ENCODE measurements around the gene AGXT.

DNA sequence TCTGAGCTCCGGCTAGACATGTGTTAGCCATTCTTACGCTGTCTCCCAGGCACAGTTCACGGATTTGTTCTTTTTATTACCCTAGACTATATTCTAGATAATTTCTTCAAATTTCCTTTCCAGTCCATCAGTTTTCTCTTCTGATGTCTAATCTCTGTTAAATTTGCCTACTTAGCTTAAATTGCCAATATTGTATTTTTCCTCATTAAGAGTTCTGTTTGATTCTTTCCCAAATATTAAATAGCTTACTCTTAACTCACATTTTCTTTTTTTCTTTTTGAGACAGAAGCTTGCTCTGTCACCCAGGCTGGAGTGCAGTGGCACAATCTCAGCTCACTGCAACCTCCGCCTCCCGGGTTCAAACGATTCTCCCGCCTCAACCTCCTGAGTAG lies 58.8 kb downstream of the AGXT start:
- TF ChIP-seq, protein P1, sequence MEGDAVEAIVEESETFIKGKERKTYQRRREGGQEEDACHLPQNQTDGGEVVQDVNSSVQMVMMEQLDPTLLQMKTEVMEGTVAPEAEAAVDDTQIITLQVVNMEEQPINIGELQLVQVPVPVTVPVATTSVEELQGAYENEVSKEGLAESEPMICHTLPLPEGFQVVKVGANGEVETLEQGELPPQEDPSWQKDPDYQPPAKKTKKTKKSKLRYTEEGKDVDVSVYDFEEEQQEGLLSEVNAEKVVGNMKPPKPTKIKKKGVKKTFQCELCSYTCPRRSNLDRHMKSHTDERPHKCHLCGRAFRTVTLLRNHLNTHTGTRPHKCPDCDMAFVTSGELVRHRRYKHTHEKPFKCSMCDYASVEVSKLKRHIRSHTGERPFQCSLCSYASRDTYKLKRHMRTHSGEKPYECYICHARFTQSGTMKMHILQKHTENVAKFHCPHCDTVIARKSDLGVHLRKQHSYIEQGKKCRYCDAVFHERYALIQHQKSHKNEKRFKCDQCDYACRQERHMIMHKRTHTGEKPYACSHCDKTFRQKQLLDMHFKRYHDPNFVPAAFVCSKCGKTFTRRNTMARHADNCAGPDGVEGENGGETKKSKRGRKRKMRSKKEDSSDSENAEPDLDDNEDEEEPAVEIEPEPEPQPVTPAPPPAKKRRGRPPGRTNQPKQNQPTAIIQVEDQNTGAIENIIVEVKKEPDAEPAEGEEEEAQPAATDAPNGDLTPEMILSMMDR (IDR thresholded peaks at IDR 0.05): no peak
- no peak for TF ChIP-seq POLR2A (IDR thresholded peaks at IDR 0.05)
